Common myeloid progenitor, CD34-positive (primary cell): ENCODE measurements around the gene TCOF1.

Experiments used
- CTCF ChIA-PET: fragments of 350-600 bp; sonication (Branson Sonifier 250); formaldehyde crosslinking; loops from one replicate; lab custom pipeline; 2021; ENCODE audit warnings: antibody characterized with exemption; lab: Charles Lee
- POLR2A ChIA-PET: fragments of 350-600 bp; sonication (Branson Sonifier 250); formaldehyde crosslinking; loops from one replicate; lab custom pipeline; 2021; ENCODE audit warnings: antibody characterized with exemption; lab: Charles Lee
- DNase-seq, 3 donors: peaks; one replicate each; pipeline versions ENCODE4 v3.0.0 to v3.0.0-alpha.2; 2013
- H3K27ac ChIP-seq, 2 experiments: 1 replicate in 1 of 2; 2 replicates in 1 of 2; pipeline ENCODE4 v1.7.0; 2013; ENCODE audit warnings: inconsistent platforms in 2 of 2, low read length in 2 of 2, mild to moderate bottlenecking in 2 of 2, low read depth in 1 of 2, moderate library complexity in 1 of 2; ENCODE audit not compliant: severe bottlenecking in 2 of 2, insufficient read depth in 1 of 2, poor library complexity in 1 of 2
- H3K27me3 ChIP-seq, 5 experiments: replicated peaks in 2 of 5; 1 replicate in 3 of 5; 2 replicates in 2 of 5; pipeline versions ENCODE4 v1.6.1 to v1.7.0; 2013; ENCODE audit warnings: low read length in 4 of 5, mild to moderate bottlenecking in 2 of 5, moderate library complexity in 2 of 5, inconsistent platforms in 1 of 5; ENCODE audit not compliant: insufficient read depth in 5 of 5, control insufficient read depth in 4 of 5
- H3K36me3 ChIP-seq, 4 experiments: 1 replicate in 2 of 4; 2 replicates in 2 of 4; pipeline versions ENCODE4 v1.6.1 to v1.7.0; 2013; ENCODE audit warnings: low read length in 3 of 4, control low read depth in 1 of 4, mild to moderate bottlenecking in 1 of 4; ENCODE audit not compliant: control insufficient read depth in 4 of 4, insufficient read depth in 4 of 4
- H3K4me1 ChIP-seq, 4 experiments: 1 replicate in 3 of 4; 2 replicates in 1 of 4; pipeline versions ENCODE4 v1.6.1 to v1.7.1; 2013; ENCODE audit warnings: low read length in 3 of 4, mild to moderate bottlenecking in 3 of 4, control low read depth in 1 of 4, inconsistent platforms in 1 of 4, moderate library complexity in 1 of 4; ENCODE audit not compliant: control insufficient read depth in 4 of 4, insufficient read depth in 4 of 4; ENCODE audit errors: control extremely low read depth in 1 of 4
- H3K4me3 ChIP-seq, 7 experiments: 1 replicate in 4 of 7; 2 replicates in 3 of 7; pipeline versions ENCODE4 v1.5.1 to v1.7.0; 2013; ENCODE audit warnings: mild to moderate bottlenecking in 7 of 7, low read length in 6 of 7, moderate library complexity in 6 of 7, inconsistent platforms in 2 of 7, low read depth in 2 of 7, control low read depth in 1 of 7; ENCODE audit not compliant: insufficient read depth in 4 of 7, control insufficient read depth in 1 of 7; ENCODE audit errors: extremely low read depth in 1 of 7
- H3K9me3 ChIP-seq, 5 experiments: 1 replicate in 4 of 5; 2 replicates in 1 of 5; pipeline versions ENCODE4 v1.6.1 to v1.7.1; 2013; ENCODE audit warnings: low read length in 4 of 5, mild to moderate bottlenecking in 2 of 5, inconsistent platforms in 1 of 5, low read depth in 1 of 5, moderate library complexity in 1 of 5; ENCODE audit not compliant: control insufficient read depth in 4 of 5, insufficient read depth in 2 of 5; ENCODE audit errors: control extremely low read depth in 1 of 5
- WGBS: methylation state at CpG from one replicate; pipeline ENCODE4 v1.1.5; 2013; ENCODE audit not compliant: insufficient coverage; 5-methylcytosine and 5-hydroxymethylcytosine counted together

The TCOF1 gene

GRCh38 chr5:150448334-150448733 is 90.8 kb downstream of the TCOF1 start:
- WGBS: 0% methylated on average over 1 of the region's 4 CpGs
- Histone ChIP-seq H3K4me1 (peaks cover 6 to 35% (median 32%) of the 10 kb centered on the region in 4 experiments), H3K4me3 (peak overlapping the region in 6 of 7 experiments; percentile 90 to 98 (median 95)), H3K36me3 (peaks cover 13 to 56% (median 47%) of the 10 kb centered on the region in 4 experiments), H3K9me3 (no peaks in the 10 kb centered on the region), H3K27ac (peak overlapping the region; percentile 99 to 100), H3K27me3 (no peaks in the 10 kb centered on the region)
- DNase-seq: no peak
- ChIA-PET POLR2A (no interaction called here), CTCF (no interaction called here)

GRCh38 chr5:150448952-150449516 is 91.5 kb downstream of the TCOF1 start:
- H3K36me3 ChIP-seq: peaks cover 10 to 49% (median 41%) of the 10 kb centered on the region in 4 experiments
- ChIA-PET POLR2A (interaction anchor here (0.6 to 1.6 kb wide), 2 partner anchors 38 to 188 kb away, joined by 3 to 12 read pairs; no protein-coding TSS in a partner anchor), CTCF (interaction anchor here (0.6 to 3.7 kb wide), 6 partner anchors 9 to 67 kb away, joined by 3 to 10 read pairs (median 5); no protein-coding TSS in a partner anchor)
- H3K27me3 ChIP-seq: no peaks in the 10 kb centered on the region
- WGBS: 0% methylated on average over 29 of the region's 31 CpGs
- peak overlapping the region; percentile 99 to 100 for H3K27ac ChIP-seq
- H3K9me3 ChIP-seq: no peaks in the 10 kb centered on the region
- peaks cover 6 to 41% (median 38%) of the 10 kb centered on the region in 4 experiments for H3K4me1 ChIP-seq
- DNase-seq: no peak
- H3K4me3 ChIP-seq: peak overlapping the region; percentile 85 to 98 (median 95)
